ENCODE data around the gene PLEKHA6.
A peak's percentile ranks its signal among the peaks of the same experiment; 100 is the strongest.

PLEKHA6 gene

DNA sequence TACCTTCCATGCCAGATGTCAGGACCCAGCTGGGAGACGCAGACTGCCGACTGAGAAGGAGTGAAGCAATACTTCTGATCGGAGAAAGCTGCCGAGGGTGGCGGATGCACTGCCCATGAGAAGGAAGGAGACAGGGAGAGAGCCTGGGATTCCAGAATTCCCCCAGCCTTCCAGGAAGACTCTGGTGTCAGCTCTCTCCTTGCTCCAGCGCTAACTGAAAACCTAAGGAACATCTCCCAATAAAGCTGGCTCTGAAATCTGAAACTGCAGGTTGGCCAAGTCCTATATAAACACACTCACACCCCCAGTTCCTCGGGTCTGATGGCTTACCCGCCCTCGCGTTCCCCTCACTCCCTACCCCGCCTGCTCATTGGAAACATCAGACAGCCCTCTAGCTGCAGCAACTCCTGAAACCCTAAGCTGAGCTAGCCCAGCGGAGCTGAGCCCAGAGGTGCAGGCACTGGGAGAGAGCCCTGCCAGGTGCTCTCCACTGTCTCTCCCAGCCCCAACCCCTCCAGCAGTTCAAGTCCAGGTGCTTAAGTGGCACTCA, 52.3 kb downstream of the PLEKHA6 start:
- DNase-seq = no peak

DNA sequence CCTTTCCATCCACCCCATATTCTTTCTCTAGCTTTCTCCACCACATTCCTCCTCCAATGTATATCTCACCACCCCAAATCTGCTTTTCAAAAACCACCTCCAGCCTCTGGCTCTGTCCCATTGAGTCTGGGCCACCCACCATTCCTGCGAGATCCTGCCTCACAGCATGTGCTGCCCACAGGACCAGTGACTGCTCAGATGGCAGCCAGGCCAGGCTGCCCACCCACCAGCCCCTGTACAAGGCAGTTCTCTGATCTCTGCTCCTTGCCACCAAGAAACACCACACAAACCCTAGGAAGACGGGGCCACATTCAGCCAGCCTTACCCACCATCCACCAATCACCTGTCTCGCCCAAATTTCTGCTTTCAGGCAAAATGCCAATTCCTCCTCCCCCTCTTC, 53.7 kb downstream of the PLEKHA6 start:
- DNase-seq = no peak

DNA sequence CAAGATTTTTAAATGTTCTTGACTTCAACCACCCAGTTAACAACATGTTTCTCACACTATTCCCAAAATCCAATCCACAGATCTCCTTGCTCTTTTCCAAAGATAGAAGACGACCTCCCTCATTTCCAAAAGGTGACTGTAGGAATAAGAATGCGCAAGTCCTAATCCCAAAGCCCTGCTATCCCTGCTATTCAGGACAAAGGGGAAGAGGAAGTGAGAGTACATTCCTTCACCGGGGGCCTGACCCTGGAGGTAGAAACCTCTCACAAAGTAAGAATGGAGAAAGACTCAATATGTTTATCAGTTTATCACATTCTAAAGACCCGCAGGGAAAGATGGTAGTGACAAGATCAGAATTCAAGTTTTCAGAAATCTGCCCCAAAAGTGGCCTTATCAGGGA, 55.7 kb downstream of the PLEKHA6 start:
- DNase-seq = no peak

DNA sequence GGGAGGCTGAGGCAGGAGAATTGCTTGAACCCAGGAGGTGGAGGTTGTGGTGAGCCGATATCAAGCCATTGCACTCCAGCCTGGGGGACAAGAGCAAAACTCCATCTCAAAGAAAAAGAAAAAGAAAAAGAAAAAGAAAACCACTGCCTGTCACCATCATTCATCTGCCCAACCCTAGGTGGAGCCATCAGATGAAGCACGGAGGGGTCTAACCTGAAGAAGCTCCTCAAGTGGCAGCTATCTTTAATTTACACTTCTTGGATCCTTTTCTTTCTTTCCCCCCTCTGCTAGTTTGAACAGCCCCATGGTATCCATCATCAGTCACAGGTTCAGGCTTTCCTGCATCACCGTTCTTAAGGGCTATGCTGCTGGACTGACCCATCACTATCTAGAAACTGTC, 57.0 kb downstream of the PLEKHA6 start:
- no peak for DNase-seq

DNA sequence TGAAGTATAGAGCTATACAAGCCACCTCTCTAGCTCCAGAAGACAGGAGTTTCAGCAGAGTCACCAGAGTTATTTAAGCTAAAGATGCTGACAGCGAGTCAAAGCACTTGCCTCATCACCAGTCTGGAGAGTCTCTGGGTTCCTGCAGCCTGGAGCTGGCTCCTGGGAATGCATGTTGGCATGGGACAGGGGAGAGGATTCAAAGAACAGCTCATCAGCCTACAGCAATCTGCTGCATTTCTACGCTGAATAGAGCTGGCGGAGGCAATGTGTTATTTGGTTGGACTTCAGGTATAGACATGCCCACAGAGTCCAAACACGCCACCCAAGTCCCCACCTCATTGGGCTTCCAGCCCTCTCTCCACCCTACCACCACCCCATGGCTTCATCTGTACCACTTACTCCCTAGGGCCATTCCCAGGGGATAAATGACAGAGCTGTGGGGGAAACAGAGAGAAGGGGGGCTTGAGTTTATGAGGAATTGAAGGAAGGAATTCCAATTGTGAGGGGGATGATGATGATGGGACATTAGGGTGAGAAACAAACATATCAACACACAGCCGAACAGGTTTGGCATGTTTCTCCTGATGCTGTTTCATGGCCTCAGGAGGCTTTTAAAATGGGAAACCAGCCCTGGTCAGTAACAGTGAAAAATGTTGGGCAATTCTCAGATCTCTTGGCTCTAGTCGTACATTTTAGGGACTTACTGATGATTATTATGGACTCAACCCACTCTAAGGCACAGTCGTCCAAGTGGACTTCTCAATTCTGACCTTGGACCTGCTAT, 58.4 kb downstream of the PLEKHA6 start:
- no peak for DNase-seq

DNA sequence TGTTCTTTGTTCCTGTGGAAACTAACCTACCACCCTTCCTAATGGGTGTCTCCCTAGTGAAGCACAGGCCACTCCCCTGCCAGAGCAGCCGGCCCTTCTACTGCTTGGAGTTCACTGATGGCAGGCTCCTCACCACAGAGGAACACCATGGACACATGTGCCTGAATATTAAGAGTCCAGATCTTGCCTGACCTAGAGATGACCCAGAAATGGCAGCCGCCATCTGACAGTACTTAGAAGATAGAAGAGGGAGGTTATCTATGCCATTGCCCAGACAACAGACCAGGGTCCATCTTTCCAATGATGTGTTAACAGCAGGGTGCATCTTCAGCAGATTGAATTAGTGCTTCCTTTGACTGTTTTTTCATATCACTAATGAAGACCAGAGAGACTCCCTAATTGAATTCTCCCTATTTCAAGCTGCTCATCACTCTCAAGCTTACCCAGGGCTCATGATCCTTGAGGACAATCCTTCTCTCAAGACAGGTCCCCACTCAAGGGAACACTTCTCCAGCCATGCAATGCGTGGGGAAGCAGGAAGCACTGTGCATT, 59.8 kb downstream of the PLEKHA6 start:
- no peak for DNase-seq

GRCh38 chr1:204296431-204296988, 63.2 kb downstream of the PLEKHA6 start:
- no peak for DNase-seq

DNA sequence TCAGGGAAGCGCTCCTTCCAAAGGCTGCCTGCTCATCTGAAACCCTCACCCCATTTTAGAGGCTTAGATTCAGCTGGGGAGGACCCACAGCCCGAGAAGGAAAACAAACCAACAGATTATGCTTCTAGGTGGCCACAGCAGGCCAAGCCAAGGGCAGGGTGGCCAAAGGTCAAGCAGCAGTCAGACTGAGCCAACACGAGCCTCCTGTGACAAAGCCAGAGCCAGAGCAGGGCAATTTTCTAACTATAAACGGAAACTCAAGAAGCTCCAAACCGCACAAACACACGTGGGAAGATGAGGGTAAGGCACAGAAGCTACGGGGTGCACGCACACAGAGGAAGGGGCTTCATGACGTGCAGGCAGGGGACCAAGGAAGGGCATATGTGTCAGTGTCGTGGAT, 64.1 kb downstream of the PLEKHA6 start:
- DNase-seq = no peak

DNA sequence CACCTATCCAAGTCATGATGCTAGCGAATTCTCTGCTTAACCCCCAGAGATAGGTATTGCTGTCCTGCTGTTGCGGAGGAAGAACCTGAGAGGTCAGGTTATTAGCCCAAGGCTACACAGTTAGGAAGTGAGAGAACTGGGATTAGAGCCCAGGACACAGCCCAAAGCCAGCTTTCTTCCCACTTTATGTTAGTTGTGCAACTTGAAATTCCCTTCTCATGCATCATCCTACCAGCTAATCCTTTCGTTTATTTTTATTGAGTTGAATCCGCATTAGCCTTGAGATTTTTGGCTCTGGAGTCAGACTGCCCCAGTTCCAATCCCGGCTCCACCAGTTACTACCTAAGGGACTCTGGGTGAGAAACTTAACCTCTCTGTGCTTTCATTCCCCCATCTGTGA, 65.4 kb downstream of the PLEKHA6 start:
- no peak for DNase-seq

DNA sequence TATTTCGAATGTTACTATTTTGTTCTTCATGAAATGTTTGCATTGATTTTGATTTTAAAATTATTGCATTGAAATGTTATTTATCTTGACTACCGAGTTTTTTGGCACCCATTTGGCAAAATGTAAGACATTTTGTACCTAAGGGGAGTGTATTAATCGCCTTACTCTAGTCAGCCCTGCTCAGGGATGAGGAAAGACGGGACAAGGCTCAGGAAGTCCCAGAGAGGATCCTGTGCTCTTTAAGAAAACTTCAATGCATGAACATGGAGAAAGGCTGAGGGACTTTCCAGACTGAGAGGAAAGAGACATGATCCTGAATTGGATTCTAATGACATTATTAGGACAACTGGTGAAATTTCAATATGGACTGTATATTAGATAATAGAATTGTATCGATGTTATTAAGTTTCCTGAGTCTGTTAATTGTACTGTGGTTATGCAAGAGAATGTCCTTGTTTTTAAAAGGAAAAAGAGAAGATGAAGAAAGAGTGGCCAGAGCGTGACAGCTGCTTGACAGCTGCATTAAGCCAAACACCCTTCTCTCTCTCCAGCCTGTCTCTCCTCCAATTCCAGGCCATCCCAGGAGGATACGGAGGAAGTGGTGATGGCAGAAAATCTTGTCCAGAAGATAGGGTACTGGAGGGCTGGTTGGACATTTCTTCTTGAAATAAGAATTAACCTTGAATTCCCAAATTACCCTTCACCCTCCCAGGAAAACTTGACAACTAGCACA, 66.0 kb downstream of the PLEKHA6 start:
- no peak for DNase-seq

DNA sequence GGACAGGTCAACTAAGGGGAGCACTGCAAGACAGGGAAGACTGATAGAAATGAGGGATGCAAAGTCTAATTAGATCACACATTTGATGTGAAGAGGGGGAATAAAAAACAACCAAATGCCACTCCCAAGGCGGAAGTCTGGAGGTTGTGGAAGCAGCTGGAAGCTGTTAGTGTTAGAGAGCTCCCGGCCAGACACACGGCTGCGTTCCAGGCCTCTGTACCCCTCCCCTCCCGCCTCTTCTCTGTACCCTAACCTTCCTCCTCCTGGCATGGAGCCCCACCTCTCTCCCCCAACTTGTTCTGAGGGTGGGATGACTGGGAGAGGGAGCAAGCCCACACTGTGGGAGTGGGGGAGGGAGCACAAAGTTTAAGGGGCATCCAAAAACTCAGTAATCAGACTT, 67.0 kb downstream of the PLEKHA6 start:
- no peak for DNase-seq

DNA sequence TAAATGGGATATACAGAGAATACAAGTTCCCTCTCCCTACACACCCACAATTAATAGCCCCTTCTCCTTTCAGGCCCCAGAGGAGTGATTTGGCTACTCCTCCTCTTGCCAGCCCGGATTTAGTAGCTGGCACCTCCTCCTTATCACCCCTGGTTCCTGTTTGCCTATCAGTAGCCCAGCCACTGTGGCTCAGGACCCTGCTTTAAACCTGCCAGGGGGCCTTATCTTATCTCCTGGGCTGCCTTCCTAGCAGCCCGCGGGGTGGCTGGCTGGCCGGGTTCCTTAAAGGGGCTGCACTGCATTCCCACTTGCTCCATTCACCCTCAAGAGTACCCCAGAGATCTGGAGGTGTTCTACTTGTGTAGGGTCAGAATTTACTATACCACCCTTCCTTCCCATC, 70.4 kb downstream of the PLEKHA6 start:
- DNase-seq = no peak

- no peak for DNase-seq
Observed at GRCh38 chr1:204288021-204288588, 71.6 kb downstream of the PLEKHA6 start.

DNA sequence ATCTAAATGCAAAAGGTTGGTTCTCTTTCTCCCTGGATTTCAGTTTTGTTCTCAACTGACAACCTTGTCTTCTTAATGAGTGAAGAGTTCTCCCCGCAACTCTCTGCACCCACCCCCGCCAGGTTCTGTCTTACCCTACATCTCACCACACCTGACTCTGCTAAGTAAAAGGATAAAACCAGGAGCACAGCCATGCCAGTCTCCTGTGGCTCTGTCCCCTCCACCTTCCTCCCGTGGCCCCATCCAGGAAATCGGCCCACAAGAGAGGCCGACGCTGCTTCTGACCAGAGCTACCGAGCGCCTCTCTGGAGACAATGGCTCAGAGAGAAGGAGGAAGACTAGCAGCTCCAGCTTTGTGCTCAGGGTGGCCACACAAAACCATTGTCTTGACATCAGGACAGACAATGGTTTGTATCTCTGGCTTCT, 72.2 kb downstream of the PLEKHA6 start:
- DNase-seq = no peak

DNA sequence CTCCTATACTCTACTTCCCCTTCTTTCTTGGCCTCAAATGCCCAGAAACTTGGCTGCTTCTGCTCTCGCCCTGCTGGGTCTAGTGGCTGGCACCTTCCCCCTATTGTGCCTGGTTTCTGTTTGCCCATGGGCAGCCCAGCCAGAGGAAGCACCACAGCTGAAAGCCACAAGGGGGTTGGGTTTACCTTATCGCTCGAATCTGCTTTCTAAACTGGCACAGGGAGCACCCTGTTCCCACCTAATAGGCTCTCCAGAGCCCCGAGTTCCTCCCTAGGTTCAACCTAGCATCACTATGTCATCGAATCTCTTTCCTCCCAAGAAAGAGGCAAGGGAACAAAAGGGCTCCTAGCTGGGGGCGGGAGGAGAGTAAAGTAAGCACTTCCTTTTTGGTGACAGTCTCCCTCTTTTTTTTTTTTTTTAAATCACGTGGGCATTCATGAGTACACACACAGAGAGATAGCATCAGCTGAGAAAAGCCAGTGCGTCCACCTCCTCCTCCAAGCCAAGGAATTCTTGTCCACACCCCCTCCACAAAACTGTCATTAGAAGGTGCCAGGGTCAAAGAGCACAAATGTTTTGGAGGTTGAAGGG, 72.8 kb downstream of the PLEKHA6 start:
- peak; percentile 30 for DNase-seq

DNA sequence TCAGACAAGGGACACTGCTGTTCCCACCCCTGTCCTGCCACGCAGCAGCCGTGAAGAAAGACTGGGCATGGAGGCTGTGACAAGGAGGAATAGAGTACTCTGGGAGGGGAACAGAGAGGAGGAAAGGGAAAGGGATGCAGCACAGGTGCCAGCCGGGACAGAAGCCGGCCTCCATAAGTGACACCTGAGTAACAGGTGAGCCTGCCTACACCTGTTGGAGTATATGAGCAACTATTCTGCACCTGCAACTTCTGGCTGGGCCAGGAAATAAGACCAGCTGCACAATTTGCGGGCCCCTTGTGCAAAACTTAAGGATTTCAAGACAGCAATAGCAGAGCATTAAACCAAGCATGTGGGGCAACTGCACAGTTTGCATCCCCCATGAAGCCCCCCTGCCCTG, 73.4 kb downstream of the PLEKHA6 start:
- DNase-seq = no peak

DNA sequence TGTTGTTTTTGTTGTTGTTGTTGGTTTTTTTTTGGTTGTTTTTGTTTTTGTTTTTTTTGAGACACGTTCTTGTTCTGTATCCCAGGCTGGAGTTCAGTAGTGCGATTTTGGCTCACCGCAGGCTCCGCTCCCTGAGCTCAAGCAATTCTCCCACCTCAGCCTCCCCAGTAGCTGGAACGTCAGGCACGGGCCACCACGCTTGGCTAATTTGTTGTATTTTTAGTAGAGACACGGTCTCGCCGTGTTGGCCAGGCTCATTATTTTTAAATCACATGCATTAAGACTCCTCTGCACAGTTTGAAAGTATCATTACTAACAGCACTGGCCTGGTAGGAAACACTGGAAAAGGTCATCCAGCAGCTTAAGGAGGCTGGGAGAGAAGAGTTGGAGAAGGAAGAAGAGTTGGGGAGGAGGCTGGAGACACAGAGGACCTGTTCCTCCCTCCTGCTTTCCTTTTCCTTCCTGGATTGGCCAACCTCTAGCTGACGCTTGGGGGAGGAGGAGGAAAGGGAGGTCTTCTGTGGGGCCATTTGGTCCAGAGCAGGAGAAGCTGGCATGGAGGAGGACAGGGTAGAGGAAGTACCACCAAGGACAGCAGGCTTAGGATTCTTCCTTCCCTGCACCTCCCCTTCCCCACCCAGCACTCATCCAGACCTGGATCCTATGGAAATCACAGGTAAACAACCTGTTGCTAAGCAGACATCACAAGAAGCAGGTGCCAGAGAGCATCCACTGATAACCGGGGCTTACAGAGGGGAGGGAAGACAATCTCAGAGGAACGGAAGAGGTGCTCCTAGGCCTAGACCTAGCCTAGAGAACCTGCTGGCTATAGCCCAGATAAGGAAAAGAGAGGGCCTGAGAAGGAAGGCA, 74.1 kb downstream of the PLEKHA6 start:
- DNase-seq = no peak

DNA sequence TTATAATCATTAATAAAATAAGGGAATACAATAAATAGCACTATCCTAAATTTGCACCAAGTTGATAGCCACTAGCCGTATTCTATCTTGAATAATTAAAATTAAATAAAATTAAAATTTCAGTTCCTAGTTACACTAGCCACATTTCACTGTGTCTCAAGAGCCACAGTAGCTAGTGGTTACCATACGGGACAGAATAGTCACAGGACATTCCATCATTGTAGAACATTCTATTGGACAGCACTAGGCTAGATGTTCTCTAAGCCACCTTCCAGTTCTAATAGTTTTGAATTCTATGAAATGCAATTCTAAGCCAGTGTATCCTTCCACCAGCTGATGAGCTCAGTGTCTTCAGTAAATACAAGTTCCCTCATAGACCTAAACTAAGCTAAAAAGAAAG, 74.8 kb downstream of the PLEKHA6 start:
- no peak for DNase-seq

DNA sequence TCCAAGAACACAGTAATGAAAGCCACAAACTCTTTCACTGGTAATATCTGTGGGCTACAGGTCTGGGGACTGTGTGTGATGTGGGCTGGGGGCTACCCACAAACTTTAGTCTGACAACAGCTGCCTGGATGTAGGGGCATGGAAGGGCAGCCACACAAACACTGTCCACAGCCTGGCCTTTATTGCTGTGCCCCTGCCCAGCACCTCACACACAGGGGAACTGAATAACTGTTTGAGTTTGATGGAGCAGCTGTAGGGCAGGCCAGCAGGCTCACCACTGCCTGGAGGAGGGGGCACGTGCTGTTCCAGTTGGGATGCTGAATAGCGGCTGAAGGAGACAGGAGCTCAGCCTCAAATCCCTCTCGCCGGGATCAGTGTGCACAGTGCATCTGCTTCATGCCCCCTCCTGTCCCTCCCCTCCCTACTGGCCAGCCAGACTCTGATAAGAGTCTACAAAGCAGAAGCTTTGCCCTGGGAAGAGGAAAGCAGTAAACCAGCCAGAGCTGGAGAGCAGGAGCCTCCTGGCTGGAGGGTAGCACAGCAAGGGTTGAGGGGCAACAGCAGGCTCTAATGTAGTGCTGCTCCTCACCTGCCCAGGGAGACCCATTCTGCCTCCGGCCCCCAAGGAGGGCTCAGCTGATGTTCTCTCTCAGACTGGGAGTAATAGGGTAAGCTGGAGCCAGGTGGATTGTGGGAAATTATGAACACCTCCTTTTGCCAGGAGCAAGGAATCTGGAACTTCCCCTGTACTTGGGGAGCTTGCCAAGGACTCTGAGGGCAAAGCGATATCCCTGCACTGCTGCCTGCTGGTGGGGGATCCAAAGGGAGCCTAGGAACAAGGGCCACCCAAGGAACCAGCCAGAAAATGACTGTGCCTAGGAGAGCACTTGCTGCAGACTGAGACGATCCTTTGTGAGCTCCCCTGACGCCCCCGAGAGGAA, 75.7 kb downstream of the PLEKHA6 start:
- DNase-seq = no peak

GRCh38 chr1:204282761-204283221, 76.9 kb downstream of the PLEKHA6 start:
- DNase-seq = no peak
